NCI-H2029 (cell line): ENCODE results near the gene KIAA0825.

Experiments
- DNase-seq: peaks from one replicate; lab custom pipeline; 2025; lab: John Stamatoyannopoulos, UW

The KIAA0825 gene

GRCh38 chr5:94433397-94434163 is 184.8 kb downstream of the KIAA0825 start:
- DNase-seq: peak; percentile 3

GRCh38 chr5:94432499-94432898 is 185.9 kb downstream of the KIAA0825 start:
- peak; percentile 5 for DNase-seq

- no peak for DNase-seq
Measured at GRCh38 chr5:94431696-94432095, 186.7 kb downstream of the KIAA0825 start.

GRCh38 chr5:94429566-94429965 is 188.8 kb downstream of the KIAA0825 start:
- DNase-seq: no peak

- no peak for DNase-seq
Measured at GRCh38 chr5:94425396-94425795, 193.0 kb downstream of the KIAA0825 start.

- no peak for DNase-seq
Measured at GRCh38 chr5:94423411-94423810, 195.0 kb downstream of the KIAA0825 start.

- DNase-seq: peak; percentile 8
Measured at GRCh38 chr5:94422812-94423211, 195.6 kb downstream of the KIAA0825 start.

GRCh38 chr5:94420885-94421284 is 197.5 kb downstream of the KIAA0825 start:
- DNase-seq: no peak

GRCh38 chr5:94415798-94416197 is 202.6 kb downstream of the KIAA0825 start:
- no peak for DNase-seq

- DNase-seq: no peak
Measured at GRCh38 chr5:94409440-94409839, 209.0 kb downstream of the KIAA0825 start.

- no peak for DNase-seq
Measured at GRCh38 chr5:94407023-94407422, 211.4 kb downstream of the KIAA0825 start.

GRCh38 chr5:94403483-94403882 is 214.9 kb downstream of the KIAA0825 start:
- DNase-seq: no peak

- no peak for DNase-seq
Measured at GRCh38 chr5:94402096-94402495, 216.3 kb downstream of the KIAA0825 start.

- no peak for DNase-seq
Measured at GRCh38 chr5:94397508-94397907, 220.9 kb downstream of the KIAA0825 start.

- no peak for DNase-seq
Measured at GRCh38 chr5:94396687-94397086, 221.7 kb downstream of the KIAA0825 start.

GRCh38 chr5:94395468-94395867 is 222.9 kb downstream of the KIAA0825 start:
- no peak for DNase-seq

- DNase-seq: no peak
Measured at GRCh38 chr5:94391996-94392395, 226.4 kb downstream of the KIAA0825 start.

GRCh38 chr5:94389515-94389899 is 228.9 kb downstream of the KIAA0825 start:
- DNase-seq: no peak

- no peak for DNase-seq
Measured at GRCh38 chr5:94388773-94389514, 229.5 kb downstream of the KIAA0825 start.

GRCh38 chr5:94385767-94386166 is 232.6 kb downstream of the KIAA0825 start:
- DNase-seq: no peak

- DNase-seq: no peak
Measured at GRCh38 chr5:94378062-94378461, 240.3 kb downstream of the KIAA0825 start.

GRCh38 chr5:94376672-94377345 is 241.6 kb downstream of the KIAA0825 start:
- peak; percentile 12 for DNase-seq

- peak; percentile 14 for DNase-seq
Measured at GRCh38 chr5:94375801-94376200, 242.6 kb downstream of the KIAA0825 start.
